ENCODE measurements around the gene LBHD1.
"Not testable (repeated sequence)": the region's sequence is repeated elsewhere in the genome, so short reads cannot be mapped to it uniquely, and the experiment has no call there.

LBHD1 gene

DNA sequence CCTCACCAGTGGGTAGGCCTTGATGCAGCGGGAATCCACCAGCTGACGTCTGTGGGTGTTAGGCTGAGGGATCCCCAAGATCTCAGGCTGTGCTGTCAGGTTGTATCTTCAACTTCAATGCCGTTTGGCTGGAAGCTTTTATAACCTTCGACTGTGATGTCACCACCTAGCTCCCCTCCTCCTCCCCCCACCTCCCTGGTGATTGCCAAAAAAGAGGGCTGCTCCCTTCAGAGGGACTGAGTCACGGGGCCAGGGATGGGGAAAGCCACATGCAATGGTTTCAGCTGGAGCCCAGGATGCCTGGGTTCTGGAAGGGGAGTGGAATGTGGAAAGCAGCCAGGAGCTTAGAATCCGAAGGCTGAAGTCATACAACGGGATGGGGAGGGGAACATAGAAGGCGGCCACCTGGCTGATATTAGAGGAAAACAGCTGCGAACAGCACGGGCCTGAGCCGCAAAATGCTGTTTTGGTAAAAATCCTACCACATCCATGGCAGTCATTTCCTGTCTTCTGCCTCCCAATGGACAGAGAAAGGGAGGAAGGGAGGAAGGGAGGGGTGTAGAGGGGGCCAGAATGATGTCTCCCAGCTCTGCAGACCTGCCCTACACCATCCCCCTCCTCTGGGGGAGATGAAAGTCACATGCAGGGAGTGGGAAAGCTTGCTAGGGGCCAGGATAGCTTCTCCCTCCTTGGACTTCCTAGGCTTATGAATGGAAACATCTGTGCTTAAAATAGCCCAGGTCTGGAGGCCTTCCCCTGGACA is 17.5 kb upstream of the LBHD1 start, which contains the start of gene LRRN4CL:
Gene LRRN4CL (minus strand): TSS at position 110 of the 763 bp plus-strand sequence. CDS start 1,022 bp downstream, outside the sequence.
- no peak for DNase-seq

GRCh38 chr11:62688491-62688890 is 16.4 kb upstream of the LBHD1 start:
- no peak for DNase-seq

- DNase-seq, result no peak
These were observed 15.7 kb upstream of the LBHD1 start for GRCh38 chr11:62687508-62688396.

DNA sequence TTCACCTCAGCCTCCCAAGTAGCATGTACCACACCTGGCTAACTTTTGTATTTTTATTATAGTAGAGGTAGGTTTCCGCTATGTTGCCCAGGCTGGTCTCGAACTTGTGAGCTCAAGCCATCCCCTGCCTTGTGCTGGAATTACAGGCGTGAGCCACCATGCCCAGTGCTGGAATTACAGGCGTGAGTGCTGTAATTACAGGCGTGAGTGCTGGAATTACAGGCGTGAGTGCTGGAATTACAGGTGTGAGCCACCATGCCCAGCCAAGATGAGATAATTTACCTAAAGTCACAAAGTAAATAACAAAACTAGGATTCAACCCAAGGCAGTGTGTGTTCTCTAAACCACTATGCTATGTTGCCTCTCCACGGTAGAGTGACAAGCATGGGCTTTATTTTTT is 10.5 kb upstream of the LBHD1 start:
- no peak for DNase-seq

GRCh38 chr11:62680825-62681240 is 8.8 kb upstream of the LBHD1 start:
- no peak for DNase-seq

GRCh38 chr11:62678770-62679696 is 7.0 kb upstream of the LBHD1 start, which contains the start of gene UBXN1:
Gene UBXN1 (minus strand): TSS chr11:62679073. CDS start chr11:62678923, 150 bp downstream.
- peak; percentile 89 for DNase-seq

GRCh38 chr11:62678433-62678769 is 6.3 kb upstream of the LBHD1 start:
- DNase-seq, result no peak

GRCh38 chr11:62677714-62678113 is 5.6 kb upstream of the LBHD1 start:
- no peak for DNase-seq

DNA sequence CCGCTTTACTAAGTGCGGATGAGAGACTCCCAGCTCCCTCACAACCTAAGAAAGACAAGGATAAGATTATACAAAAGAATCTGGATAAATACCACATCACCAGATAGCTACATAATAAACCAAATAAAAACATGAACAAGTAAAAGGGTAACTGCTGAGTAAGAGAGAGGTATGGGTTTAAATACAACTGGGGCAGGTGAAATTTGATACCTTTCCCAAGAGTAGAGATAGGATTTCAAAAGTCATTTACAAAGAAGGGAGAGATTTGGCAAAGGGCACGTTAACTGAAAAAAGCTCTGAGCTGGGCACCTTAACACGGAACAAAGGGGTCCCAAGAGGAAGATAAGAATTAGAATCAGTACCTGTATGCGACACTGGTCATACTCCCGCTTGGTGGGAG is 5.1 kb upstream of the LBHD1 start:
- DNase-seq, result no peak

DNA sequence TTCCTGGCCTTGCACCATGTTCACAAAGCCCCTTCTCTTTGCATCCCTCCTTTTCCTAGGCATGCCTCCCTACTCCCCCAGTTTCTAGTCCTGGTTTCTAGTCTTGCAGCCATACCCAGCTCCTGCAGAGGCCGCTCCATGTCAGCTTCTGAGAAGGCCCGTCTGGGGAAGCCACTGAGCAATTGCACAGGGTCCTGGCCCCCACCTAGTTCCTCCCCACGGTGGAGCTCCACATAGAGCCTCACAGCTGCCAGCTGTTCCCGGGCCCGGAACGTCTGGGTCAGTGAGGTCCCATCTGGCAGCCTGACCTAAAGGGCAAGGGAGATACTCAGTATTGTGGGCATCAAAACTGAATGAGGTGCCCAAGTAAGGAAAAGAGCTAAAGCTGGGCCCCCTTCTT is 4.6 kb upstream of the LBHD1 start:
- no peak for DNase-seq

- not testable (repeated sequence) for DNase-seq
These were observed 3.3 kb upstream of the LBHD1 start for GRCh38 chr11:62675415-62675814.

GRCh38 chr11:62673196-62673525 is 1.1 kb upstream of the LBHD1 start:
- no peak for DNase-seq

- no peak for DNase-seq
These were observed 845 bp downstream of the LBHD1 start for GRCh38 chr11:62671236-62671607.

GRCh38 chr11:62669420-62670161 is 2.5 kb downstream of the LBHD1 start:
- DNase-seq, result no peak

DNA sequence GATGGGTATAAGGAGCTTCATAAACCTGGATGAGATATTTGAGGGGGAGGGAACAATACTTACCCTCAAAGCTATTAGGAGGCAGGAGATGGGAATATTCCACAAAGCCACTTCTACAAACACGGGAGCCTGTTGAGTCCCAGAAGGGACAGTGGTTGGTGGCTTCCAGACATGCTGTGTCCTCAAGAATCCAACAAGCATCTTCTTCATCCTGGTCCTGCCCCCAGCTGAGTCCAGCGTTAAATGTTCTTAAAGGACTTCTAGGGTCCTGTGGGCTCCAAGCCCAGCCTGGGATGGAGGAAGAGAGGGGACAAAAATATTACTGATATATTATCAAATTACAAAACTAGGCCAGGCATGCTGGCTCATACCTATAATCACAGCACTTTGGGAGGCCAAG is 4.6 kb downstream of the LBHD1 start:
- no peak for DNase-seq

- no peak for DNase-seq
These were observed 5.7 kb downstream of the LBHD1 start for GRCh38 chr11:62666259-62666926.

- peak; percentile 75 for DNase-seq
These were observed 6.3 kb downstream of the LBHD1 start for GRCh38 chr11:62665599-62666258.

DNA sequence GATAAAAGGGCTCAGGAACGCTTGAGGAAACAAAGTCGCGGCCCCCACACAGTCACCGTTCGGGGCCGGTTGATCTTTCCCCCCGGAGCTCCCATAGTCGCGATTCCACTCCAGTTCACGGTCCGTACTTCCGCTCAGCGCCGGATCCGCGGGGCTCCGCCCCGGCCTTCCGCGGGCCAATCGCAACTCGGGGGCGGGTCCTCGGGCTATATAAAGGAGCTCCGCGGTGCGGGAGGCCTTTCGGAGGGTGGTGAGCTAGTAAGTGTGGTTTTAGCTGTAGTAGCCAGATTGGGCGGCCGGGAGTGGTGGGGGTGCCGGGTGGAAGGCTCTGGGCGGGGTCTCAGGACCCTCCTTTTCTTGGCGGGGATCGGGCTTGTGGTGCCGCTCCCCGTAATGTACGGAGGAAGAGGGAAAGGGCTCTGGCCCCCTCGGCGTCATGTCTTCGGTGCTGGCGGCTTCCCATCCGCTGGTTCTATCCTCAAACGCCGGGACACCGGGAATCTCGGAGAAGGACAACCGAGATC is 6.9 kb downstream of the LBHD1 start, which contains the start of the genes C11orf98 and CSKMT:
Gene C11orf98 (minus strand): TSS at position 136 of the 524 bp plus-strand sequence. CDS start 41 bp downstream, at position 95.
Gene CSKMT (plus strand): TSS at position 238 of the 524 bp plus-strand sequence. CDS start 568 bp downstream, outside the sequence.
- DNase-seq, result peak; percentile 96

DNA sequence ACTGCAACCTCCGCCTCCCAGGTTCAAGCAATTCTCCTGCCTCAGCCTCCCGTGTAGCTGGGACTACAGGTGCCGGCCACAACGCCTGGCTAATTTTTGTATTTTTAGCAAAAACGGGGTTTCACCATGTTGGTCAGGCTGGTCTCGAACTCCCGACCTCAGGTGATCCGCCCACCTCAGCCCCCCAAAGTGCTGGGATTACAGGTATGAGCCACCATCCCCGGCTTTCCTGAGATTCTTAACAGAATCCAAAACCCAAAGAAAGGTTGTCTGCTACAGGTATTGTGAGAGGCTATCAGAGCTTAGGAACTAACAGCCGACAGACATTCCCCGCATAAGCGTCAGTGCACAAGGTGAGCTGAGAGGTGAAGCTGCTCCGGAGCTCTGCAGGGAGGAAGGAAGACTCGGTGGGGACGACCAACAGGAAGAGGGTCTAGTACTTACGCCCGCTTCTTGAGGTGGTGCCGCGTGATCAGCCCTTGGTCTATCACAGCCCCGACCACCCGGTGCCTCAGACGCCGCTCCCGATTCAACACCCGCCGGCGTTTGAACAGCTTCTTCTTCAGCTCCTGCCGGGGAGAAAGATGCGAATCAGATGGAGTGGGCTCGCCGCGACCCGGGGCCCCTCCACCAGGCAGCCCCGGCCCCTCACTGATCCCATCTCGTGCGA is 7.5 kb downstream of the LBHD1 start:
- DNase-seq, result peak; percentile 93

Data from NCI-H2227 treated with DMSO at 0.1 percent for 48 hours (cell line).